GM23338 (cell line): ENCODE data around the gene SIRPG. TPM values are rescaled to one million over a fixed set of nuclear protein-coding genes. Genes with fewer than 3 reads are reported as not detected.

Source experiments
- ATAC-seq: fragments of 200-7000 bp; cut with Tn5 transposase; 3 replicates; pipeline ENCODE4 v1.9.1; 2020
- DNase-seq: peaks from one replicate; pipeline ENCODE4 v3.0.0-alpha.2; 2015; ENCODE audit warnings: low spot score
- H2AFZ ChIP-seq: fragments of 200-600 bp; sonication (generic); 2 replicates; pipeline ENCODE4 v1.8.0; 2016; ENCODE audit warnings: antibody characterized with exemption, mild to moderate bottlenecking, moderate library complexity
- H3F3A ChIP-seq: fragments of 200-600 bp; sonication (generic); replicated peaks from 2 replicates; pipeline ENCODE4 v1.8.0; 2017; ENCODE audit warnings: antibody characterized with exemption, mixed run types, low read depth
- H3K27ac ChIP-seq: fragments of 200-600 bp; sonication (generic); 2 replicates; pipeline ENCODE4 v1.6.1; 2016; ENCODE audit warnings: low read depth
- H3K27me3 ChIP-seq: fragments of 200-600 bp; sonication (generic); 2 replicates; pipeline ENCODE4 v1.8.0; 2016; ENCODE audit warnings: mild to moderate bottlenecking, mixed run types, moderate library complexity; ENCODE audit not compliant: insufficient read depth
- H3K36me3 ChIP-seq: fragments of 200-600 bp; sonication (generic); 2 replicates; pipeline ENCODE4 v1.8.0; 2016; ENCODE audit warnings: mild to moderate bottlenecking; ENCODE audit not compliant: insufficient read depth
- H3K4me1 ChIP-seq: fragments of 200-600 bp; sonication (generic); 2 replicates; pipeline ENCODE4 v1.8.0; 2016; ENCODE audit warnings: mild to moderate bottlenecking, moderate library complexity; ENCODE audit not compliant: insufficient read depth
- H3K4me2 ChIP-seq: fragments of 200-600 bp; sonication (generic); 2 replicates; pipeline ENCODE4 v1.7.1; 2017; ENCODE audit warnings: mixed run types
- H3K4me3 ChIP-seq: fragments of 200-600 bp; sonication (generic); 2 replicates; pipeline ENCODE4 v1.6.1; 2016; ENCODE audit warnings: mixed run types
- H3K79me2 ChIP-seq: fragments of 200-600 bp; sonication (generic); replicated peaks from 2 replicates; pipeline ENCODE4 v1.8.0; 2017; ENCODE audit warnings: mild to moderate bottlenecking; ENCODE audit not compliant: insufficient read depth
- H3K9me2 ChIP-seq: fragments of 200-600 bp; sonication (generic); 2 replicates; pipeline ENCODE4 v1.8.0; 2017; ENCODE audit not compliant: insufficient read depth
- H4K20me1 ChIP-seq: fragments of 200-600 bp; sonication (generic); replicated peaks from 2 replicates; pipeline ENCODE4 v1.8.0; 2017; ENCODE audit warnings: mild to moderate bottlenecking; ENCODE audit not compliant: insufficient read depth
- H3K27ac Mint-ChIP-seq: 2 replicates; pipeline ENCODE4 v1.8.0; 2020; ENCODE audit warnings: inconsistent platforms, mild to moderate bottlenecking, moderate library complexity, mixed read lengths
- H3K27me3 Mint-ChIP-seq: 3 replicates; pipeline ENCODE4 v1.8.0; 2022; ENCODE audit warnings: low read depth, mild to moderate bottlenecking, moderate library complexity, mixed read lengths, inconsistent platforms; ENCODE audit not compliant: insufficient read depth, poor library complexity
- H3K36me3 Mint-ChIP-seq: 3 replicates; pipeline ENCODE4 v1.8.0; 2021; ENCODE audit warnings: low read depth, mild to moderate bottlenecking, inconsistent platforms, moderate library complexity, mixed read lengths
- H3K4me1 Mint-ChIP-seq: 3 replicates; pipeline ENCODE4 v1.8.0; 2020; ENCODE audit warnings: mild to moderate bottlenecking, inconsistent platforms, mixed read lengths
- H3K4me3 Mint-ChIP-seq: 3 replicates; pipeline ENCODE4 v1.8.0; 2021; ENCODE audit warnings: moderate library complexity, mild to moderate bottlenecking, inconsistent platforms, mixed read lengths
- H3K9me3 Mint-ChIP-seq: 3 replicates; pipeline ENCODE4 v1.8.0; 2020; ENCODE audit warnings: moderate library complexity, mild to moderate bottlenecking, inconsistent platforms, mixed read lengths
- CREB1 ChIP-seq: fragments of 250-450 bp; sonication (Bioruptor Pico); IDR thresholded peaks from 2 replicates; pipeline ENCODE4 v1.5.0; 2020; ENCODE audit warnings: low read depth, mild to moderate bottlenecking, moderate library complexity
- CTCF ChIP-seq, 2 experiments: fragments of 200-600 bp in 1 of 2; sonication (generic) in 1 of 2; conservative IDR thresholded peaks; 2 replicates each; pipeline versions ENCODE4 v1.5.1 to v1.6.1; 2016 to 2017; ENCODE audit warnings: antibody characterized with exemption in 2 of 2, low read depth in 2 of 2, mild to moderate bottlenecking in 2 of 2, moderate library complexity in 1 of 2
- EZH2 ChIP-seq: fragments of 200-600 bp; sonication (generic); IDR thresholded peaks from one replicate; pipeline ENCODE4 v1.8.0; 2017; ENCODE audit warnings: antibody characterized with exemption, mild to moderate bottlenecking, low read depth; ENCODE audit not compliant: unreplicated experiment
- EZH2phosphoT487 ChIP-seq: fragments of 200-600 bp; sonication (generic); IDR thresholded peaks from one replicate; pipeline ENCODE4 v1.8.1; 2018; ENCODE audit warnings: antibody characterized with exemption; ENCODE audit not compliant: unreplicated experiment
- JUNB ChIP-seq: IDR thresholded peaks from one replicate; pipeline ENCODE4 v1.6.1; 2016; ENCODE audit warnings: antibody characterized with exemption; ENCODE audit not compliant: unreplicated experiment
- NANOG ChIP-seq: IDR thresholded peaks from 2 replicates; pipeline ENCODE4 v1.6.1; 2016; ENCODE audit warnings: antibody characterized with exemption, borderline replicate concordance
- POLR2AphosphoS5 ChIP-seq: IDR thresholded peaks from 2 replicates; pipeline ENCODE4 v1.6.1; 2016; ENCODE audit warnings: antibody characterized with exemption, low read depth
- REST ChIP-seq: IDR thresholded peaks from one replicate; pipeline ENCODE4 v1.6.1; 2018; ENCODE audit warnings: antibody characterized with exemption; ENCODE audit not compliant: unreplicated experiment
- ZNF114 ChIP-seq: fragments of 250-450 bp; sonication (Bioruptor Pico); IDR thresholded peaks from 2 replicates; pipeline ENCODE4 v1.5.0; 2020; ENCODE audit warnings: mild to moderate bottlenecking, moderate library complexity
- ZNF331 ChIP-seq: fragments of 250-450 bp; sonication (Bioruptor Pico); IDR thresholded peaks from 2 replicates; pipeline ENCODE4 v1.5.0; 2020; ENCODE audit warnings: low read depth, mild to moderate bottlenecking, moderate library complexity
- polyA plus RNA-seq: library from polyadenylated mRNA; unstranded; fragments of >200 nt; fragmentation: Nextera tagmentation; extraction: Ambion mirVana; gene quantifications from 2 replicates; pipeline ENCODE4 v1.2.1, GENCODE V29; 2016
- total RNA-seq: library from RNA; depleted of rRNA; stranded (reverse); fragments of >200 nt; shearing (Covaris generic); gene quantifications from 2 replicates; pipeline ENCODE4 v1.2.3, GENCODE V29; 2014
- TF ChIP-seq, protein P1 (sequence below): fragments of 250-450 bp; sonication (Bioruptor Pico); IDR thresholded peaks from 2 replicates; pipeline ENCODE4 v1.5.0; 2020; ENCODE audit warnings: mild to moderate bottlenecking, moderate library complexity
- TF ChIP-seq, protein P2 (sequence below): IDR thresholded peaks from 2 replicates; pipeline ENCODE4 v1.6.1; 2016; ENCODE audit warnings: antibody characterized with exemption

SIRPG gene
- total and polyA plus RNA-seq, 2 experiments from 2014 or later = not detected

- TF ChIP-seq, protein P1, sequence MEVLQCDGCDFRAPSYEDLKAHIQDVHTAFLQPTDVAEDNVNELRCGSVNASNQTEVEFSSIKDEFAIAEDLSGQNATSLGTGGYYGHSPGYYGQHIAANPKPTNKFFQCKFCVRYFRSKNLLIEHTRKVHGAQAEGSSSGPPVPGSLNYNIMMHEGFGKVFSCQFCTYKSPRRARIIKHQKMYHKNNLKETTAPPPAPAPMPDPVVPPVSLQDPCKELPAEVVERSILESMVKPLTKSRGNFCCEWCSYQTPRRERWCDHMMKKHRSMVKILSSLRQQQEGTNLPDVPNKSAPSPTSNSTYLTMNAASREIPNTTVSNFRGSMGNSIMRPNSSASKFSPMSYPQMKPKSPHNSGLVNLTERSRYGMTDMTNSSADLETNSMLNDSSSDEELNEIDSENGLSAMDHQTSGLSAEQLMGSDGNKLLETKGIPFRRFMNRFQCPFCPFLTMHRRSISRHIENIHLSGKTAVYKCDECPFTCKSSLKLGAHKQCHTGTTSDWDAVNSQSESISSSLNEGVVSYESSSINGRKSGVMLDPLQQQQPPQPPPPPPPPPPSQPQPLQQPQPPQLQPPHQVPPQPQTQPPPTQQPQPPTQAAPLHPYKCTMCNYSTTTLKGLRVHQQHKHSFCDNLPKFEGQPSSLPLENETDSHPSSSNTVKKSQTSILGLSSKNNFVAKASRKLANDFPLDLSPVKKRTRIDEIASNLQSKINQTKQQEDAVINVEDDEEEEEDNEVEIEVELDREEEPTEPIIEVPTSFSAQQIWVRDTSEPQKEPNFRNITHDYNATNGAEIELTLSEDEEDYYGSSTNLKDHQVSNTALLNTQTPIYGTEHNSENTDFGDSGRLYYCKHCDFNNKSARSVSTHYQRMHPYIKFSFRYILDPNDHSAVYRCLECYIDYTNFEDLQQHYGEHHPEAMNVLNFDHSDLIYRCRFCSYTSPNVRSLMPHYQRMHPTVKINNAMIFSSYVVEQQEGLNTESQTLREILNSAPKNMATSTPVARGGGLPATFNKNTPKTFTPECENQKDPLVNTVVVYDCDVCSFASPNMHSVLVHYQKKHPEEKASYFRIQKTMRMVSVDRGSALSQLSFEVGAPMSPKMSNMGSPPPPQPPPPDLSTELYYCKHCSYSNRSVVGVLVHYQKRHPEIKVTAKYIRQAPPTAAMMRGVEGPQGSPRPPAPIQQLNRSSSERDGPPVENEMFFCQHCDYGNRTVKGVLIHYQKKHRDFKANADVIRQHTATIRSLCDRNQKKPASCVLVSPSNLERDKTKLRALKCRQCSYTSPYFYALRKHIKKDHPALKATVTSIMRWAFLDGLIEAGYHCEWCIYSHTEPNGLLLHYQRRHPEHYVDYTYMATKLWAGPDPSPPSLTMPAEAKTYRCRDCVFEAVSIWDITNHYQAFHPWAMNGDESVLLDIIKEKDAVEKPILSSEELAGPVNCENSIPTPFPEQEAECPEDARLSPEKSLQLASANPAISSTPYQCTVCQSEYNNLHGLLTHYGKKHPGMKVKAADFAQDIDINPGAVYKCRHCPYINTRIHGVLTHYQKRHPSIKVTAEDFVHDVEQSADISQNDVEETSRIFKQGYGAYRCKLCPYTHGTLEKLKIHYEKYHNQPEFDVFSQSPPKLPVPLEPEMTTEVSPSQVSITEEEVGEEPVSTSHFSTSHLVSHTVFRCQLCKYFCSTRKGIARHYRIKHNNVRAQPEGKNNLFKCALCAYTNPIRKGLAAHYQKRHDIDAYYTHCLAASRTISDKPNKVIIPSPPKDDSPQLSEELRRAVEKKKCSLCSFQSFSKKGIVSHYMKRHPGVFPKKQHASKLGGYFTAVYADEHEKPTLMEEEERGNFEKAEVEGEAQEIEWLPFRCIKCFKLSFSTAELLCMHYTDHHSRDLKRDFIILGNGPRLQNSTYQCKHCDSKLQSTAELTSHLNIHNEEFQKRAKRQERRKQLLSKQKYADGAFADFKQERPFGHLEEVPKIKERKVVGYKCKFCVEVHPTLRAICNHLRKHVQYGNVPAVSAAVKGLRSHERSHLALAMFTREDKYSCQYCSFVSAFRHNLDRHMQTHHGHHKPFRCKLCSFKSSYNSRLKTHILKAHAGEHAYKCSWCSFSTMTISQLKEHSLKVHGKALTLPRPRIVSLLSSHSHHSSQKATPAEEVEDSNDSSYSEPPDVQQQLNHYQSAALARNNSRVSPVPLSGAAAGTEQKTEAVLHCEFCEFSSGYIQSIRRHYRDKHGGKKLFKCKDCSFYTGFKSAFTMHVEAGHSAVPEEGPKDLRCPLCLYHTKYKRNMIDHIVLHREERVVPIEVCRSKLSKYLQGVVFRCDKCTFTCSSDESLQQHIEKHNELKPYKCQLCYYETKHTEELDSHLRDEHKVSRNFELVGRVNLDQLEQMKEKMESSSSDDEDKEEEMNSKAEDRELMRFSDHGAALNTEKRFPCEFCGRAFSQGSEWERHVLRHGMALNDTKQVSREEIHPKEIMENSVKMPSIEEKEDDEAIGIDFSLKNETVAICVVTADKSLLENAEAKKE (CRISPR knock-in tag) = no peak
- TF ChIP-seq, protein P2, sequence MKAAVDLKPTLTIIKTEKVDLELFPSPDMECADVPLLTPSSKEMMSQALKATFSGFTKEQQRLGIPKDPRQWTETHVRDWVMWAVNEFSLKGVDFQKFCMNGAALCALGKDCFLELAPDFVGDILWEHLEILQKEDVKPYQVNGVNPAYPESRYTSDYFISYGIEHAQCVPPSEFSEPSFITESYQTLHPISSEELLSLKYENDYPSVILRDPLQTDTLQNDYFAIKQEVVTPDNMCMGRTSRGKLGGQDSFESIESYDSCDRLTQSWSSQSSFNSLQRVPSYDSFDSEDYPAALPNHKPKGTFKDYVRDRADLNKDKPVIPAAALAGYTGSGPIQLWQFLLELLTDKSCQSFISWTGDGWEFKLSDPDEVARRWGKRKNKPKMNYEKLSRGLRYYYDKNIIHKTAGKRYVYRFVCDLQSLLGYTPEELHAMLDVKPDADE = no peak
- TF ChIP-seq ZNF114 = no peak
Observed at GRCh38 chr20:1629321-1629720, 28.3 kb downstream of the SIRPG start (continued).

GRCh38 chr20:1628621-1629020 is 29.0 kb downstream of the SIRPG start:
- H3K79me2 ChIP-seq = no peaks in the 10 kb centered on the region
- peaks cover 3% of the 10 kb centered on the region; the same call in 1 of the 2 replicates for H3K9me2 ChIP-seq
- Mint-ChIP-seq H3K27me3 (peaks cover 9% of the 10 kb centered on the region), H3K27ac (no peak overlapping the region), H3K9me3 (no peaks in the 10 kb centered on the region), H3K4me3 (no peak overlapping the region; the same call in 2 of the 3 replicates), H3K4me1 (peaks cover 32% of the 10 kb centered on the region), H3K36me3 (no peaks in the 10 kb centered on the region)
- H3K4me3 ChIP-seq = no peak overlapping the region
- H3K4me2 ChIP-seq = no peak overlapping the region
- DNase-seq (no peak), ATAC-seq (no peak)
- H3K27ac ChIP-seq = no peak overlapping the region
- H3K27me3 ChIP-seq = no peaks in the 10 kb centered on the region
- no peak overlapping the region for H2AFZ ChIP-seq
- H3F3A ChIP-seq = no peaks in the 10 kb centered on the region
- no peaks in the 10 kb centered on the region for H3K36me3 ChIP-seq
- H3K4me1 ChIP-seq = peaks cover 18% of the 10 kb centered on the region
- no peak for TF ChIP-seq ZNF114
- no peak for TF ChIP-seq JUNB
- TF ChIP-seq NANOG = no peak
- TF ChIP-seq EZH2phosphoT487 = no peak
- no peak for TF ChIP-seq EZH2
- TF ChIP-seq ZNF331 (CRISPR knock-in tag) = no peak
- TF ChIP-seq CREB1 = no peak
- TF ChIP-seq REST = no peak
- TF ChIP-seq POLR2AphosphoS5 = no peak
- TF ChIP-seq CTCF (conservative IDR thresholded peaks at IDR 0.05; ENCODE audit: low read depth in 2 of 2) = no peak
- H4K20me1 ChIP-seq = no peaks in the 10 kb centered on the region
